GM12864 (cell line): Measurements from ENCODE around the gene AGTPBP1.

Experiments used
- DNase-seq: peaks from one replicate; pipeline ENCODE4 v3.0.0-alpha.2; 2011; ENCODE audit warnings: low read depth
- H3K4me3 ChIP-seq: 2 replicates; pipeline ENCODE4 v1.5.1; 2011; ENCODE audit warnings: mild to moderate bottlenecking, low read depth, low read length, control low read depth
- CTCF ChIP-seq: IDR thresholded peaks from 2 replicates; pipeline ENCODE4 v1.5.1; 2011; ENCODE audit warnings: low read depth, mild to moderate bottlenecking, moderate library complexity, low read length, control low read depth, inconsistent platforms; ENCODE audit errors: missing control alignments

The AGTPBP1 gene

GRCh38 chr9:85536514-85536913 lies 205.2 kb downstream of the AGTPBP1 start:
- DNase-seq: no peak
- no peak overlapping the region for H3K4me3 ChIP-seq
- TF ChIP-seq CTCF: no peak

GRCh38 chr9:85536076-85536475 lies 205.7 kb downstream of the AGTPBP1 start:
- TF ChIP-seq CTCF: no peak
- no peak overlapping the region for H3K4me3 ChIP-seq
- no peak for DNase-seq

GRCh38 chr9:85534340-85534739 lies 207.4 kb downstream of the AGTPBP1 start:
- no peak overlapping the region for H3K4me3 ChIP-seq
- no peak for TF ChIP-seq CTCF
- DNase-seq: no peak

- TF ChIP-seq CTCF: no peak
Measured at GRCh38 chr9:85533538-85533937, 208.2 kb downstream of the AGTPBP1 start.

GRCh38 chr9:85530721-85531120 lies 211.0 kb downstream of the AGTPBP1 start:
- no peak overlapping the region for H3K4me3 ChIP-seq
- DNase-seq: no peak
- TF ChIP-seq CTCF: no peak

More at GRCh38 chr9:85533538-85533937, 208.2 kb downstream of the AGTPBP1 start:
- no peak for DNase-seq
- no peak overlapping the region for H3K4me3 ChIP-seq

- no peak overlapping the region for H3K4me3 ChIP-seq
- no peak for DNase-seq
- TF ChIP-seq CTCF: no peak
Measured at GRCh38 chr9:85528607-85529006, 213.1 kb downstream of the AGTPBP1 start.

GRCh38 chr9:85528142-85528541 lies 213.6 kb downstream of the AGTPBP1 start:
- no peak for DNase-seq
- TF ChIP-seq CTCF: no peak
- H3K4me3 ChIP-seq: no peak overlapping the region
